Gastroesophageal sphincter (tissue), 4 donors: Measurements from ENCODE around the gene MTMR12. TPM values are rescaled to one million over a fixed set of nuclear protein-coding genes. Genes with fewer than 3 reads are reported as not detected.

Source experiments
- ATAC-seq: fragments of 150-250 bp; one replicate; pipeline ENCODE4 v1.9.1; 2016; ENCODE audit warnings: mild to moderate bottlenecking, moderate library complexity
- H3K27ac ChIP-seq, 4 donors: fragments of 200-600 bp; sonication (generic) in 3 of 4; 1 replicate in 3 of 4; 2 replicates in 1 of 4; pipeline ENCODE4 v1.5.1; 2016 to 2019
- H3K27me3 ChIP-seq: fragments of 200-600 bp; sonication (generic); one replicate; pipeline ENCODE4 v1.5.1; 2019
- H3K36me3 ChIP-seq, 2 donors: fragments of 200-600 bp; sonication (generic); one replicate each; pipeline ENCODE4 v1.5.1; 2019; ENCODE audit warnings: control low read depth in 1 of 2
- H3K4me1 ChIP-seq, 3 donors: fragments of 200-600 bp; sonication (generic); 1 replicate in 2 of 3; 2 replicates in 1 of 3; pipeline ENCODE4 v1.5.1; 2016 to 2019; ENCODE audit warnings: control low read depth in 2 of 3
- H3K4me3 ChIP-seq, 2 donors: fragments of 200-600 bp; sonication (generic); one replicate each; pipeline ENCODE4 v1.5.1; 2019; ENCODE audit warnings: mild to moderate bottlenecking in 1 of 2, moderate library complexity in 1 of 2
- H3K9me3 ChIP-seq, 3 donors: fragments of 200-600 bp; sonication (generic); one replicate each; pipeline ENCODE4 v1.5.1; 2017 to 2019; ENCODE audit warnings: control low read depth in 2 of 3
- CTCF ChIP-seq, 4 experiments: fragments of 200-600 bp in 2 of 4; fragments of 450-650 bp in 2 of 4; sonication (generic) in 1 of 4; IDR thresholded peaks; one replicate each; pipeline ENCODE4 v1.5.1; 2017 to 2019; ENCODE audit warnings: antibody characterized with exemption in 4 of 4, mild to moderate bottlenecking in 2 of 4, moderate library complexity in 2 of 4
- EP300 ChIP-seq: sonication (generic); formaldehyde crosslinking; IDR thresholded peaks from one replicate; pipeline ENCODE4 v1.6.1; 2017; ENCODE audit warnings: antibody characterized with exemption, mild to moderate bottlenecking
- POLR2A ChIP-seq, 2 donors: fragments of 450-650 bp; IDR thresholded peaks; one replicate each; pipeline ENCODE4 v1.6.1; 2017; ENCODE audit warnings: antibody characterized with exemption in 2 of 2, mild to moderate bottlenecking in 2 of 2, moderate library complexity in 1 of 2
- POLR2AphosphoS5 ChIP-seq: sonication (generic); formaldehyde crosslinking; IDR thresholded peaks from one replicate; pipeline ENCODE4 v1.6.1; 2017; ENCODE audit warnings: antibody characterized with exemption
- WGBS, 2 donors: methylation state at CpG; one replicate each; pipeline ENCODE4 v1.1.5; 2018; ENCODE audit warnings: low coverage in 1 of 2; 5-methylcytosine and 5-hydroxymethylcytosine counted together
- total RNA-seq, 4 donors: library from RNA; depleted of rRNA; stranded (reverse); fragments of >200 nt; gene quantifications; one replicate each; pipeline ENCODE4 v1.1.0, GENCODE V29; 2016

MTMR12 gene
- total RNA-seq, 4 donors from 2014 or later: 44.2 to 98.9 (median 68.5) TPM

GRCh38 chr5:32307769-32308194 lies 5.0 kb downstream of the MTMR12 start:
- TF ChIP-seq CTCF (IDR thresholded peaks at IDR 0.05): no peak
- no peak for TF ChIP-seq POLR2A (IDR thresholded peaks at IDR 0.05)
- TF ChIP-seq POLR2AphosphoS5: no peak
- no peak for TF ChIP-seq EP300
- H3K4me3 ChIP-seq: no peak overlapping the region
- H3K4me1 ChIP-seq: peaks cover 0 to 75% (median 15%) of the 10 kb centered on the region in 3 donors
- no peak for ATAC-seq
- no peaks in the 10 kb centered on the region for H3K9me3 ChIP-seq
- H3K27me3 ChIP-seq: no peaks in the 10 kb centered on the region
- H3K27ac ChIP-seq: peak overlapping the region in 3 of 4 donors; percentile 49 to 98 (median 55)
- 85 to 86% methylated on average over 4 of the region's 4 CpGs for WGBS, 2 donors
- H3K36me3 ChIP-seq: no peaks in the 10 kb centered on the region

DNA sequence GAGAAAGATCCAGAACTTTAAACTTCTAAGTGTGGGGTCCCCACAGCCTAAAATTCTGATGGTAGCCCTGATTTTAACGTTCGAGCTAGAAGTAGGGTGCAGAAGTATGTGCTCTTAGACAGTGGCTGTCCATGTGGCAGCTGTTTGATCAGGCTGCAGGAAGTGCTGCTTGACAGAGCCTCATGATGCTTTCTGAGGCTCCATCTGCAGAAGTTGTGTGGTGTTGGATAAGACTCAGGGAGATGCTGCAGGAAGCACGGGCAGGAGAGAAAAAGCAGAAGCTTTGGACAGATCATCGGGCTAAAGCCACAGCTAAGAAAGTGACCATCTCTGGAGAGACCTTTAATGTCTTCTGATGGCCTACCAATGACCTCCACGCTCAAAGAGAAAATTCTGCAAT lies 8.1 kb downstream of the MTMR12 start:
- Histone ChIP-seq H3K27ac (no peak overlapping the region), H3K36me3 (no peaks in the 10 kb centered on the region), H3K4me3 (no peak overlapping the region), H3K4me1 (peaks cover 0 to 78% (median 14%) of the 10 kb centered on the region in 3 donors), H3K27me3 (no peaks in the 10 kb centered on the region), H3K9me3 (no peaks in the 10 kb centered on the region)
- WGBS, 2 donors: 67 to 68% methylated on average over 4 to 5 of the region's 5 CpGs
- no peak for TF ChIP-seq EP300
- no peak for TF ChIP-seq POLR2AphosphoS5
- no peak for TF ChIP-seq CTCF (IDR thresholded peaks at IDR 0.05)
- TF ChIP-seq POLR2A (IDR thresholded peaks at IDR 0.05): no peak
- ATAC-seq: no peak

DNA sequence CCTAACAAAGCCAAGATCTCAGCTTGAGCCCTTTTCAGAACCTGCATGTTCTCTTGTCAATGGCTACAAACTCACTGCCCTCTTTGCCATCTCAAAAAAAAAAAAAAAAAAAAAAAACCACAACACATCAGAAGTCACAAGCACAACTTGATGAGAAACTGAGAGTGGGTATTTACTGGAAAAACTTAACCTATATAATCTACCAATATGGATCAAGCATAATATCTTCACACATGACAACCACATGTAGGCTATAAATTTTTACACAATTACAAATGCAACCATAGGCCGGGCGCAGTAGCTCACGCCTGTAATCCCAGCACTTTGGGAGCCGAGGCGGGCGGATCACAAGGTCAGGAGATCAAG lies 9.0 kb downstream of the MTMR12 start:
- Histone ChIP-seq H3K9me3 (no peaks in the 10 kb centered on the region), H3K4me1 (peaks cover 0 to 72% (median 14%) of the 10 kb centered on the region in 3 donors), H3K4me3 (no peak overlapping the region), H3K27ac (peak overlapping the region in 1 of 4 donors; percentile 60), H3K27me3 (no peaks in the 10 kb centered on the region), H3K36me3 (no peaks in the 10 kb centered on the region)
- ATAC-seq: no peak
- TF ChIP-seq EP300: no peak
- no peak for TF ChIP-seq POLR2A (IDR thresholded peaks at IDR 0.05)
- TF ChIP-seq POLR2AphosphoS5: no peak
- no peak for TF ChIP-seq CTCF (IDR thresholded peaks at IDR 0.05)
- WGBS, 2 donors: 90 to 95% methylated on average over 3 to 6 of the region's 6 CpGs

DNA sequence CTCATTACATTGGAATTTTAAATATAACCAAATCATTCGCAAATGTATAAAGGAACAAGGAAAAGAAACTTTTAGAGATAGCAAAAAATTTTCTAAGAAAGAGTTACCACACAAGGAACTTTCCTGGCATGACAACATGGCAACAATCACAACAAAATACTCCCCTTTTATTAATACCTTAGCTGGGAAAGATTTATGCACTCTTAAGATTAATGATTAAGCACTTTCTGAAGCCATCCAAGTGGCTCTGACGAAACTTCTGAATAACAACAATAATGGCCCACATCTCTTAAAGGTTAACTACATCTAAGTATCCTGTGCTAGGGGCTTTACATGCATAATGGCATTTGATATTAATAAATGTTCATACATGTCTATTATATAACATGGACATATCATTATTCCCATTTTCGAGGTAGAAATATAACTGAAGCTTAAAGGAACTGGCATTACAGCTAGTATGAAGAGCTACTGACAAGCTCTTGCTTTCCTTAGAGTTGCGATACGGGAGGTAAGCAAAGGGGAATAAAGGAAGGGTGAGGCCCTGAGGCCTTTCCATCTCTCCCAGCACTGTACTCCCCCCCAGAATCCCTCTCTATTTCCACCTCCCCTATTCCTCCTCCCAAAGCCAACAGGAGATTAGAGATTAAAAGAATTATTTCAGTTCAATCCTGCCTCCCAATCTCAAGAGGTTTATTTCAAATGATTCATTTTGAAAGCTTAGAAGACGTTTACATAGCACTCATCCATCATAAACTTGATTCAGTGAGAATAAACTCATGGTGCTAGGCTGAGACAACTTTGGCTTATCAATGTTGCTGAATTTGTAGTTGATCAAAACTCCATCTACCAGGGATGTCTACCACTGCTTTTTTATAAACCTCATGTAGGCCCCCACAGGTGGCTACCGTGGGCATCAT lies 9.6 kb downstream of the MTMR12 start:
- no peaks in the 10 kb centered on the region for H3K27me3 ChIP-seq
- H3K9me3 ChIP-seq: no peaks in the 10 kb centered on the region
- peaks cover 0 to 70% (median 11%) of the 10 kb centered on the region in 3 donors for H3K4me1 ChIP-seq
- TF ChIP-seq CTCF (IDR thresholded peaks at IDR 0.05) (no peak), EP300 (no peak), POLR2A (IDR thresholded peaks at IDR 0.05) (no peak), POLR2AphosphoS5 (peak; percentile 27)
- peak; percentile 29 for ATAC-seq
- no peak overlapping the region for H3K4me3 ChIP-seq
- no peaks in the 10 kb centered on the region for H3K36me3 ChIP-seq
- 51 to 53% methylated on average over 7 of the region's 7 CpGs for WGBS, 2 donors
- peak overlapping the region in 3 of 4 donors; percentile 30 to 60 (median 31) for H3K27ac ChIP-seq

DNA sequence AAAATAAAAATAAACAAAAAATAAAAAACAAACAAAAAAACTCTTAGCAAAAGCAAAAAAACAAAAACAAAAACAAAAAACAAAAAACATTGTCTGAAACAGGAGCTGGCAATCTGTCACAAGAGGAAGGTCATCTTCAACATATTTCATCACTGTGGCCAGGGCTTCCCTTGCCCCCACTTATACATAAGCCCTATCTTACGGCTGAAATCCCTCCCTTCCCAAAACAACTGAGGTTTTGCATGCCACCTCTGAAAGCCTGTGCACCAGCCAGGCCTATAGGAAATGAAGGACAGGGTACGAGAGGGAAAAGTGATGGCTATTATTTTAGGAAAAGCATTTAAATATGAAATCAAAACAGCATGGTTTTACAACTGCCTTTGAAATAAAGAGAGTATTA lies 10.8 kb downstream of the MTMR12 start:
- Histone ChIP-seq H3K4me1 (peaks cover 0 to 70% (median 18%) of the 10 kb centered on the region in 3 donors), H3K36me3 (no peaks in the 10 kb centered on the region), H3K9me3 (no peaks in the 10 kb centered on the region), H3K4me3 (no peak overlapping the region), H3K27me3 (no peaks in the 10 kb centered on the region), H3K27ac (peak overlapping the region in 1 of 4 donors; percentile 60)
- ATAC-seq: no peak
- no peak for TF ChIP-seq EP300
- TF ChIP-seq CTCF (IDR thresholded peaks at IDR 0.05): no peak
- TF ChIP-seq POLR2A (IDR thresholded peaks at IDR 0.05): no peak
- no peak for TF ChIP-seq POLR2AphosphoS5
- 83 to 90% methylated on average over 2 of the region's 2 CpGs for WGBS, 2 donors
